ENCODE measurements around the gene CCDC38. TPM values are rescaled to one million over a fixed set of nuclear protein-coding genes. Genes with fewer than 3 reads are reported as not detected.

Gene CCDC38
- total RNA-seq, 1 experiment from 2014 or later: 0.35 TPM

- no TSS peak for BruUV-seq (replicated peaks)
- H3F3A ChIP-seq (ENCODE audit: insufficient read depth, low read depth): no peaks in the 10 kb centered on the region
- no peak for DNase-seq
- H3K27ac ChIP-seq: no peak overlapping the region
- TF ChIP-seq, protein P1, sequence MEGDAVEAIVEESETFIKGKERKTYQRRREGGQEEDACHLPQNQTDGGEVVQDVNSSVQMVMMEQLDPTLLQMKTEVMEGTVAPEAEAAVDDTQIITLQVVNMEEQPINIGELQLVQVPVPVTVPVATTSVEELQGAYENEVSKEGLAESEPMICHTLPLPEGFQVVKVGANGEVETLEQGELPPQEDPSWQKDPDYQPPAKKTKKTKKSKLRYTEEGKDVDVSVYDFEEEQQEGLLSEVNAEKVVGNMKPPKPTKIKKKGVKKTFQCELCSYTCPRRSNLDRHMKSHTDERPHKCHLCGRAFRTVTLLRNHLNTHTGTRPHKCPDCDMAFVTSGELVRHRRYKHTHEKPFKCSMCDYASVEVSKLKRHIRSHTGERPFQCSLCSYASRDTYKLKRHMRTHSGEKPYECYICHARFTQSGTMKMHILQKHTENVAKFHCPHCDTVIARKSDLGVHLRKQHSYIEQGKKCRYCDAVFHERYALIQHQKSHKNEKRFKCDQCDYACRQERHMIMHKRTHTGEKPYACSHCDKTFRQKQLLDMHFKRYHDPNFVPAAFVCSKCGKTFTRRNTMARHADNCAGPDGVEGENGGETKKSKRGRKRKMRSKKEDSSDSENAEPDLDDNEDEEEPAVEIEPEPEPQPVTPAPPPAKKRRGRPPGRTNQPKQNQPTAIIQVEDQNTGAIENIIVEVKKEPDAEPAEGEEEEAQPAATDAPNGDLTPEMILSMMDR (conservative IDR thresholded peaks at IDR 0.05): no peak
- no peak for TF ChIP-seq EZH2 (IDR thresholded peaks at IDR 0.05; ENCODE audit: low read depth)
- H4K20me1 ChIP-seq (ENCODE audit: insufficient read depth): no peaks in the 10 kb centered on the region
- POLR2A ChIA-PET (ENCODE audit: unreplicated experiment): interaction anchor here (0.6 kb wide), 1 partner anchor 729 kb away, joined by 3 read pairs; no protein-coding TSS in a partner anchor
- H3K9me3 ChIP-seq (ENCODE audit: insufficient read depth, low read depth): no peaks in the 10 kb centered on the region
- H3K4me1 ChIP-seq (replicated peaks; ENCODE audit: insufficient read depth): no peaks in the 10 kb centered on the region
- CTCF ChIA-PET: no interaction called here
- no peaks in the 10 kb centered on the region for H3K9me2 ChIP-seq (ENCODE audit: insufficient read depth)
- no peak overlapping the region for H3K4me2 ChIP-seq
- intact Hi-C loops (cut with micrococcal nuclease; ENCODE audit: unreplicated experiment): no loop called here
- no peak overlapping the region for H2AFZ ChIP-seq
- H3K36me3 ChIP-seq (ENCODE audit: low read depth): no peaks in the 10 kb centered on the region
- no peaks in the 10 kb centered on the region for H3K79me2 ChIP-seq (ENCODE audit: low read depth)
- H3K27me3 ChIP-seq (ENCODE audit: insufficient read depth, low read depth): no peaks in the 10 kb centered on the region
- no peak overlapping the region for H3K4me3 ChIP-seq
These were observed 47.2 kb upstream of the CCDC38 start for GRCh38 chr12:95989504-95990123.

- no peak for DNase-seq
- TF ChIP-seq EZH2 (IDR thresholded peaks at IDR 0.05; ENCODE audit: low read depth): no peak
- TF ChIP-seq, protein P1 (conservative IDR thresholded peaks at IDR 0.05): no peak
- no peak overlapping the region for H3K27ac ChIP-seq
- no peaks in the 10 kb centered on the region for H3F3A ChIP-seq (ENCODE audit: insufficient read depth, low read depth)
- H3K4me2 ChIP-seq: no peak overlapping the region
- no peak overlapping the region for H2AFZ ChIP-seq
- ChIA-PET POLR2A (ENCODE audit: unreplicated experiment) (no interaction called here), CTCF (no interaction called here)
- intact Hi-C loops (cut with micrococcal nuclease; ENCODE audit: unreplicated experiment): no loop called here
- H3K79me2 ChIP-seq (ENCODE audit: low read depth): no peaks in the 10 kb centered on the region
- H3K4me1 ChIP-seq (replicated peaks; ENCODE audit: insufficient read depth): no peaks in the 10 kb centered on the region
- no peaks in the 10 kb centered on the region for H3K27me3 ChIP-seq (ENCODE audit: insufficient read depth, low read depth)
- no peaks in the 10 kb centered on the region for H3K9me3 ChIP-seq (ENCODE audit: insufficient read depth, low read depth)
- no TSS peak for BruUV-seq (replicated peaks)
- no peak overlapping the region for H3K4me3 ChIP-seq
- no peaks in the 10 kb centered on the region for H3K36me3 ChIP-seq (ENCODE audit: low read depth)
- no peaks in the 10 kb centered on the region for H3K9me2 ChIP-seq (ENCODE audit: insufficient read depth)
- H4K20me1 ChIP-seq (ENCODE audit: insufficient read depth): no peaks in the 10 kb centered on the region
These were observed 46.3 kb upstream of the CCDC38 start for GRCh38 chr12:95988506-95989275.

DNA sequence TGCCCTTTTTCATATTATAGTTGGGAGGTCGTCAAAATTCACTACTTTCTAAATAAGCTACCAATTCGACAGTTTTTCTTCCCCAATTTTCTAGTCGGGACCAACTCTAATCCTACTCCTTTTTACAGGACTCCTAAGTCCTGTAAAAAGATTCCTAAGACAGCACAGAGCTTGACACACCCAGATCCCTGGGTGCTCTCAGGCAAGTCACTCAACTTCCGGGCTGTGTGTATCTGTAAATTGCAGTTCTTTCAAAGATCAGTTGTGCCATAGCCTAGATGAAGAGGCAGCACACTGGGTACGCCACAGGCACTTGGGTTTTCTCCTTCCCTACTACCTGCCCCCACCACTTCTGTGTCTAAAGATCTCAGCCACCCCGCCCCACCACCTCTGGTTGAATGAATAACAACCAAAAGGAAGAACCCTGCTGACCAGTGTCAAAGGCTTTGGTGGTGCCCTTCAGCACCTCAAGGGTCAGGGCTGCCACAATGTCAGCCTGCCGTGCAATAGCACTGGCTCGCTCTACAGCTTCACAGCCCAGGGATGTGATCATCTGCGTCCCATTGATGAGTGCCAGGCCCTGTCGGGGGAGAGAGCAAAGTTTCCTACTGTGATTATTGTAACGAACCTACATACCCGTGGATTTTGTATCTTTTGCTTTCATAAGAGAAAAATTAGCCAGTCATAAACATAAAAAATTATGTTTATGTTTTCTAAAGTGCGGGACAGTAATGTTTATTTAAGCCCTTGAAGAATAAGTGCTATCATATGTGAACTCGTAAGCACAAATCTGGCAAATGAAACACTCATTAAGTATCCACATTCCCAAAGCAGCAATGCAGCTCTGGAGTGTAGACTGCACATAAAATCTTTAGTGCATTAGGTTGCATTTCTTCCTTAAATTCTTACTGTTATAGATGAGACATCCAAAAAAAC, 44.5 kb upstream of the CCDC38 start:
- no TSS peak for BruUV-seq (replicated peaks)
- no peaks in the 10 kb centered on the region for H3K4me1 ChIP-seq (replicated peaks; ENCODE audit: insufficient read depth)

More for the DNA sequence above, 44.5 kb upstream of the CCDC38 start:
- no peak overlapping the region for H3K4me3 ChIP-seq
- no peak overlapping the region for H3K4me2 ChIP-seq
- H3K27ac ChIP-seq: no peak overlapping the region
- ChIA-PET CTCF (no interaction called here), POLR2A (ENCODE audit: unreplicated experiment) (no interaction called here)
- H2AFZ ChIP-seq: no peak overlapping the region
- no peaks in the 10 kb centered on the region for H3K36me3 ChIP-seq (ENCODE audit: low read depth)
- H3F3A ChIP-seq (ENCODE audit: insufficient read depth, low read depth): no peaks in the 10 kb centered on the region
- H3K79me2 ChIP-seq (ENCODE audit: low read depth): no peaks in the 10 kb centered on the region
- intact Hi-C loops (cut with micrococcal nuclease; ENCODE audit: unreplicated experiment): no loop called here
- no peaks in the 10 kb centered on the region for H3K27me3 ChIP-seq (ENCODE audit: insufficient read depth, low read depth)
- H3K9me2 ChIP-seq (ENCODE audit: insufficient read depth): no peaks in the 10 kb centered on the region
- no peaks in the 10 kb centered on the region for H4K20me1 ChIP-seq (ENCODE audit: insufficient read depth)
- DNase-seq: no peak
- TF ChIP-seq EZH2 (IDR thresholded peaks at IDR 0.05; ENCODE audit: low read depth): no peak
- TF ChIP-seq, protein P1 (conservative IDR thresholded peaks at IDR 0.05): no peak
- no peaks in the 10 kb centered on the region for H3K9me3 ChIP-seq (ENCODE audit: insufficient read depth, low read depth)
